H1 (cell line): ENCODE results near the gene OR5H1. TPM values are rescaled to one million over a fixed set of nuclear protein-coding genes. Genes with fewer than 3 reads are reported as not detected.

Experiments
- FOSL1 ChIP-seq: IDR thresholded peaks from 2 replicates; pipeline ENCODE4 v1.6.1; 2011; ENCODE audit warnings: mild to moderate bottlenecking, low read depth, low read length, moderate library complexity; ENCODE audit not compliant: insufficient read depth
- RBBP5 ChIP-seq: IDR thresholded peaks from 2 replicates; pipeline ENCODE4 v1.7.1; 2012; ENCODE audit warnings: low read depth, mild to moderate bottlenecking, inconsistent platforms, low read length, moderate library complexity, borderline replicate concordance
- SUZ12 ChIP-seq: fragments of 200-600 bp; sonication (generic); IDR thresholded peaks from 2 replicates; pipeline ENCODE4 v1.6.1; 2012; ENCODE audit warnings: mild to moderate bottlenecking, inconsistent platforms, low read length, moderate library complexity, mixed read lengths
- polyA plus RNA-seq, 7 experiments: library from polyadenylated mRNA; depleted of rRNA in 3 of 7; stranded (reverse) in 5 of 7; unstranded in 2 of 7; fragments of >200 nt in 5 of 7; fragments of 200-250 nt in 2 of 7; gene quantifications; 1 replicate in 5 of 7; 2 replicates in 1 of 7; 4 replicates in 1 of 7; pipeline versions ENCODE4 v1.2.1 to v1.2.3, GENCODE V29; 2011 to 2013; ENCODE audit warnings: missing spikeins in 2 of 7, mixed read lengths in 2 of 7
- total RNA-seq: library from RNA; stranded (reverse); fragmentation: NEBNext Ultra II Directional; extraction: Animal tissue kit (Norgen Biotek cat#: 25700); gene quantifications from 2 replicates; pipeline ENCODE4 v1.2.1, GENCODE V29; 2021

The OR5H1 gene
- total and polyA plus RNA-seq, 2 of the 8 experiments (the other 6 are each of a cell fraction or from before 2014, with no cell fraction given), result not detected

DNA sequence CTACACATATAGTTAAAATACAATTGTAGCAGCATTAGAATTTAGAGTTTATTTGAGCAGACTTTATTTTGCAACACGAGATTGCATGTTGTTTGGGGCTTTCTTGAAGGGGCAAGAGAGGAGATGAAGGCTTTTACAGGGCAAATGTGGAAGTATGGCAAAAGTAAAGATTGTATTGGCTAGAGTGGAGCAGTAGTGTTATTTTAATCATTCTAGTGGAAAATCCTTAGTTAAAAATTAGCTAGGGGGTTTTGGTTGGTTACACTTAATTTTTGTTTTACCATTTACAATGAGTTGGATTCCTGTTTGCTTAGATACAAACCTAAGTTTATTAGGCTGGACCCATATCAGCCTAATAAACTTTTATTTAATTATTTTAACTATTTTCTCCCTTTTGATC, 40.5 kb downstream of the OR5H1 start (continued):
- TF ChIP-seq RBBP5 (no peak), FOSL1 (no peak), SUZ12 (no peak)
